HEK293 (cell line): ENCODE data around the gene STK39.

Source experiments
- CTCF ChIA-PET: fragments of 350-600 bp; formaldehyde crosslinking; extraction: SDS; loops from one replicate; lab custom pipeline; 2021; ENCODE audit warnings: antibody characterized with exemption; lab: Yijun Ruan, JAX
- POLR2A ChIA-PET: fragments of 300-600 bp; formaldehyde crosslinking; extraction: SDS; loops from one replicate; lab custom pipeline; 2020; ENCODE audit warnings: antibody characterized with exemption, inconsistent platforms; lab: Yijun Ruan, JAX
- H3K27ac ChIP-seq: fragments of 200-500 bp; sonication (Bioruptor generic); 2 replicates; pipeline ENCODE4 v1.5.1; 2014; ENCODE audit warnings: low read depth, low read length, control low read depth, inconsistent platforms; ENCODE audit errors: extremely low read depth
- H3K36me3 ChIP-seq, 2 experiments: fragments of 200-500 bp in 1 of 2; sonication (Bioruptor generic) in 1 of 2; 1 replicate in 1 of 2; 2 replicates in 1 of 2; pipeline ENCODE4 v1.5.1; 2014 to 2017; ENCODE audit warnings: inconsistent platforms in 2 of 2, low read length in 2 of 2; ENCODE audit not compliant: control insufficient read depth in 2 of 2, insufficient read depth in 1 of 2
- H3K4me1 ChIP-seq: fragments of 200-500 bp; sonication (Bioruptor generic); 2 replicates; pipeline ENCODE4 v1.5.1; 2014; ENCODE audit warnings: mild to moderate bottlenecking, low read length, inconsistent platforms; ENCODE audit not compliant: control insufficient read depth, insufficient read depth
- H3K4me3 ChIP-seq: 2 replicates; pipeline ENCODE4 v1.5.1; 2011; ENCODE audit warnings: low read depth, mild to moderate bottlenecking, control low read depth, low read length, moderate library complexity
- H3K9me3 ChIP-seq: fragments of 200-500 bp; sonication (Bioruptor generic); 2 replicates; pipeline ENCODE4 v1.5.1; 2014; ENCODE audit warnings: low read depth, low read length, inconsistent platforms; ENCODE audit not compliant: control insufficient read depth, insufficient read depth
- FEZF1 ChIP-seq: fragments of 450-650 bp; formaldehyde crosslinking; IDR thresholded peaks from 2 replicates; pipeline ENCODE4 v1.5.1; 2016; ENCODE audit warnings: missing biosample characterization, missing genetic modification characterization
- GLIS1 ChIP-seq: fragments of 450-650 bp; formaldehyde crosslinking; IDR thresholded peaks from 2 replicates; pipeline ENCODE4 v1.5.1; 2016; ENCODE audit warnings: missing biosample characterization, missing genetic modification characterization
- HOXA7 ChIP-seq: sonication (generic); formaldehyde crosslinking; IDR thresholded peaks from 2 replicates; pipeline ENCODE4 v1.8.1; 2022; ENCODE audit warnings: missing genetic modification reagents, borderline replicate concordance
- HOXD13 ChIP-seq: sonication (generic); formaldehyde crosslinking; IDR thresholded peaks from 2 replicates; pipeline ENCODE4 v1.8.0; 2022; ENCODE audit warnings: missing genetic modification reagents, borderline replicate concordance
- KLF16 ChIP-seq: fragments of 450-650 bp; formaldehyde crosslinking; IDR thresholded peaks from 2 replicates; pipeline ENCODE4 v1.5.1; 2017; ENCODE audit warnings: missing biosample characterization, missing genetic modification characterization
- MZF1 ChIP-seq: fragments of 450-650 bp; formaldehyde crosslinking; IDR thresholded peaks from 2 replicates; pipeline ENCODE4 v1.5.1; 2017; ENCODE audit warnings: missing biosample characterization, missing genetic modification characterization, borderline replicate concordance
- SALL2 ChIP-seq: fragments of 450-650 bp; formaldehyde crosslinking; IDR thresholded peaks from 2 replicates; pipeline ENCODE4 v1.5.0; 2017; ENCODE audit warnings: missing biosample characterization, mild to moderate bottlenecking, missing genetic modification characterization, borderline replicate concordance
- YY1 ChIP-seq: fragments of 450-650 bp; formaldehyde crosslinking; IDR thresholded peaks from 2 replicates; pipeline ENCODE4 v1.5.1; 2018; ENCODE audit warnings: missing biosample characterization, missing genetic modification characterization
- ZFP3 ChIP-seq: fragments of 450-650 bp; formaldehyde crosslinking; IDR thresholded peaks from 2 replicates; pipeline ENCODE4 v1.5.1; 2016; ENCODE audit warnings: low read depth, missing biosample characterization, missing genetic modification characterization
- ZNF114 ChIP-seq: fragments of 450-650 bp; formaldehyde crosslinking; IDR thresholded peaks from 2 replicates; pipeline ENCODE4 v1.5.0; 2017; ENCODE audit warnings: missing biosample characterization, missing genetic modification characterization
- ZNF202 ChIP-seq: fragments of 450-650 bp; formaldehyde crosslinking; IDR thresholded peaks from 2 replicates; pipeline ENCODE4 v1.5.1; 2016; ENCODE audit warnings: missing biosample characterization, missing genetic modification characterization, borderline replicate concordance
- ZNF37A ChIP-seq: fragments of 450-650 bp; IDR thresholded peaks from 2 replicates; pipeline ENCODE4 v1.5.1; 2018; ENCODE audit warnings: missing biosample characterization, missing genetic modification characterization
- ZNF426 ChIP-seq: fragments of 450-650 bp; formaldehyde crosslinking; IDR thresholded peaks from 2 replicates; pipeline ENCODE4 v1.5.1; 2017; ENCODE audit warnings: missing biosample characterization, missing genetic modification characterization, mild to moderate bottlenecking, inconsistent platforms, moderate library complexity
- ZNF501 ChIP-seq: fragments of 450-650 bp; formaldehyde crosslinking; IDR thresholded peaks from 2 replicates; pipeline ENCODE4 v1.5.1; 2016; ENCODE audit warnings: missing biosample characterization, missing genetic modification characterization
- ZNF521 ChIP-seq: fragments of 450-650 bp; formaldehyde crosslinking; IDR thresholded peaks from 2 replicates; pipeline ENCODE4 v1.5.1; 2017; ENCODE audit warnings: missing biosample characterization, mild to moderate bottlenecking, missing genetic modification characterization
- ZNF549 ChIP-seq: fragments of 450-650 bp; IDR thresholded peaks from 2 replicates; pipeline ENCODE4 v1.5.1; 2018; ENCODE audit warnings: missing biosample characterization, missing genetic modification characterization, mild to moderate bottlenecking, inconsistent platforms, moderate library complexity
- ZNF555 ChIP-seq: fragments of 450-650 bp; formaldehyde crosslinking; conservative IDR thresholded peaks from 2 replicates; pipeline ENCODE4 v1.5.1; 2017; ENCODE audit warnings: missing biosample characterization, mild to moderate bottlenecking, missing genetic modification characterization, inconsistent platforms
- ZNF76 ChIP-seq: fragments of 450-650 bp; formaldehyde crosslinking; IDR thresholded peaks from 2 replicates; pipeline ENCODE4; 2016; ENCODE audit warnings: low read depth, missing biosample characterization, missing genetic modification characterization, borderline replicate concordance
- ZNF791 ChIP-seq: fragments of 450-650 bp; formaldehyde crosslinking; IDR thresholded peaks from 2 replicates; pipeline ENCODE4 v1.5.1; 2016; ENCODE audit warnings: missing biosample characterization, missing genetic modification characterization
- ZNF792 ChIP-seq: fragments of 450-650 bp; formaldehyde crosslinking; IDR thresholded peaks from 2 replicates; pipeline ENCODE4 v1.5.1; 2016; ENCODE audit warnings: missing biosample characterization, missing genetic modification characterization
- ZNF830 ChIP-seq: fragments of 450-650 bp; IDR thresholded peaks from 2 replicates; pipeline ENCODE4 v1.5.0; 2018; ENCODE audit warnings: missing biosample characterization, missing genetic modification characterization, low read depth, mild to moderate bottlenecking, moderate library complexity
- TF ChIP-seq, protein P1 (sequence below): fragments of 450-650 bp; IDR thresholded peaks from 2 replicates; pipeline ENCODE4 v1.5.1; 2018; ENCODE audit warnings: missing biosample characterization, missing genetic modification characterization
- TF ChIP-seq, protein P2 (sequence below): IDR thresholded peaks from 2 replicates; pipeline ENCODE4 v1.6.1; 2011; ENCODE audit warnings: mild to moderate bottlenecking, low read depth, low read length, borderline replicate concordance
- TF ChIP-seq, protein P3 (sequence below): fragments of 450-650 bp; formaldehyde crosslinking; IDR thresholded peaks from 2 replicates; pipeline ENCODE4 v1.5.1; 2016; ENCODE audit warnings: missing biosample characterization, missing genetic modification characterization
- TF ChIP-seq, protein P4 (sequence below): fragments of 450-650 bp; formaldehyde crosslinking; IDR thresholded peaks from 2 replicates; pipeline ENCODE4 v1.5.1; 2016; ENCODE audit warnings: missing biosample characterization, missing genetic modification characterization

The STK39 gene

DNA sequence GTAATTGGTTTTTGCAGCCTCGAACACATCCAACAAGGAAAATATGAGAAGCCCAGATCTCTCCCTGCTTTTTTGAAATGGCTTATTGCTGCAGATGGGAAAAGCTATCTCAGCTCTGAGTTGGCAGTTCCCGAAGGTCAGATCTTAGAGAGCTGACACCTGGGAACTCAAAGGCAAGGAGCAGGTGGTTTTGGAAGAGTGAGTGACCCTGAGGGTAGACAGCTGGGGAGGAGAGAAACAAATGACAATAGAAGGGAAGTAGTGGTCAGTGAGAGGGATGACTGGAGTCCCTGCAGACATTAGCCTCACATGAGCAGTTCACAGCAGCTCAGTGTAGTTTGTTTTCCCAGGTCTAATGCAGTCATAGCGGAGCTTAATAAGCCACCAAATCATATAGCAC, 317.9 kb downstream of the STK39 start:
- Histone ChIP-seq H3K36me3 (no peaks in the 10 kb centered on the region), H3K4me3 (no peak overlapping the region), H3K27ac (no peak overlapping the region), H3K9me3 (no peaks in the 10 kb centered on the region), H3K4me1 (peaks cover 6% of the 10 kb centered on the region; the same call in 1 of the 2 replicates)
- TF ChIP-seq ZNF426 (tag by site-specific recombination) (no peak), SALL2 (tag by site-specific recombination) (no peak), ZFP3 (tag by site-specific recombination) (no peak), HOXD13 (CRISPR knock-in tag) (no peak), ZNF549 (tag by site-specific recombination) (no peak), ZNF202 (tag by site-specific recombination) (no peak), ZNF830 (tag by site-specific recombination) (no peak), YY1 (no peak), HOXA7 (CRISPR knock-in tag) (no peak), ZNF501 (no peak)
- TF ChIP-seq, protein P1, sequence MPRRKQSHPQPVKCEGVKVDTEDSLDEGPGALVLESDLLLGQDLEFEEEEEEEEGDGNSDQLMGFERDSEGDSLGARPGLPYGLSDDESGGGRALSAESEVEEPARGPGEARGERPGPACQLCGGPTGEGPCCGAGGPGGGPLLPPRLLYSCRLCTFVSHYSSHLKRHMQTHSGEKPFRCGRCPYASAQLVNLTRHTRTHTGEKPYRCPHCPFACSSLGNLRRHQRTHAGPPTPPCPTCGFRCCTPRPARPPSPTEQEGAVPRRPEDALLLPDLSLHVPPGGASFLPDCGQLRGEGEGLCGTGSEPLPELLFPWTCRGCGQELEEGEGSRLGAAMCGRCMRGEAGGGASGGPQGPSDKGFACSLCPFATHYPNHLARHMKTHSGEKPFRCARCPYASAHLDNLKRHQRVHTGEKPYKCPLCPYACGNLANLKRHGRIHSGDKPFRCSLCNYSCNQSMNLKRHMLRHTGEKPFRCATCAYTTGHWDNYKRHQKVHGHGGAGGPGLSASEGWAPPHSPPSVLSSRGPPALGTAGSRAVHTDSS: no peak
- TF ChIP-seq, protein P2, sequence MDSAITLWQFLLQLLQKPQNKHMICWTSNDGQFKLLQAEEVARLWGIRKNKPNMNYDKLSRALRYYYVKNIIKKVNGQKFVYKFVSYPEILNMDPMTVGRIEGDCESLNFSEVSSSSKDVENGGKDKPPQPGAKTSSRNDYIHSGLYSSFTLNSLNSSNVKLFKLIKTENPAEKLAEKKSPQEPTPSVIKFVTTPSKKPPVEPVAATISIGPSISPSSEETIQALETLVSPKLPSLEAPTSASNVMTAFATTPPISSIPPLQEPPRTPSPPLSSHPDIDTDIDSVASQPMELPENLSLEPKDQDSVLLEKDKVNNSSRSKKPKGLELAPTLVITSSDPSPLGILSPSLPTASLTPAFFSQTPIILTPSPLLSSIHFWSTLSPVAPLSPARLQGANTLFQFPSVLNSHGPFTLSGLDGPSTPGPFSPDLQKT: no peak
- TF ChIP-seq, protein P3, sequence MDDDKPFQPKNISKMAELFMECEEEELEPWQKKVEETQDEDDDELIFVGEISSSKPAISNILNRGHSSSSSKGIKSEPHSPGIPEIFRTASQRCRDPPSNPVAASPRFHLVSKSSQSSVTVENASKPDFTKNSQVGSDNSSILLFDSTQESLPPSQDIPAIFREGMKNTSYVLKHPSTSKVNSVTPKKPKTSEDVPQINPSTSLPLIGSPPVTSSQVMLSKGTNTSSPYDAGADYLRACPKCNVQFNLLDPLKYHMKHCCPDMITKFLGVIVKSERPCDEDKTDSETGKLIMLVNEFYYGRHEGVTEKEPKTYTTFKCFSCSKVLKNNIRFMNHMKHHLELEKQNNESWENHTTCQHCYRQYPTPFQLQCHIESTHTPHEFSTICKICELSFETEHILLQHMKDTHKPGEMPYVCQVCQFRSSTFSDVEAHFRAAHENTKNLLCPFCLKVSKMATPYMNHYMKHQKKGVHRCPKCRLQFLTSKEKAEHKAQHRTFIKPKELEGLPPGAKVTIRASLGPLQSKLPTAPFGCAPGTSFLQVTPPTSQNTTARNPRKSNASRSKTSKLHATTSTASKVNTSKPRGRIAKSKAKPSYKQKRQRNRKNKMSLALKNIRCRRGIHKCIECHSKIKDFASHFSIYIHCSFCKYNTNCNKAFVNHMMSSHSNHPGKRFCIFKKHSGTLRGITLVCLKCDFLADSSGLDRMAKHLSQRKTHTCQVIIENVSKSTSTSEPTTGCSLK (tag by site-specific recombination): no peak
- ChIA-PET POLR2A (no interaction called here), CTCF (interaction anchor here (0.6 to 0.7 kb wide), 2 partner anchors 64 to 187 kb away, joined by 3 to 5 read pairs; no protein-coding TSS in a partner anchor)

DNA sequence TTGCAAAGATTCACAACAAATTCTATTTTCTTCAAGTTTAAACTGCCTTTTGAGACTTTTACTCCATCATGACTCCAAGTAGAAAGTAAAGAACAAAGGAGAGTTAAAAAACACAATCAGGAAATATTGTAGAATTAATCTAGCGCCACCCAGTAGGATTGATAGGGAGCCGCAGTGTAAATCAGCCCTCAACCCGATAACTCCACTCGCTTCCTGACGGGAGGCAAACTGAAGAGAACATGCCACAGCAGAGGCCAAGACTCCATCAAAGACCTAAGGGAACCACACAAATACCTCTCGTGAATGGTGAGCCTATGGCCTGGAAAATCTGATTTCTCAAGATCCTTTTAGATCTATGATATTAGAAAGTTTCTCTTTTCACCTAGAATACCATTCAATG, 319.0 kb downstream of the STK39 start:
- ChIA-PET CTCF (no interaction called here), POLR2A (no interaction called here)
- Histone ChIP-seq H3K27ac (no peak overlapping the region), H3K4me3 (no peak overlapping the region)
- TF ChIP-seq ZNF114 (tag by site-specific recombination): no peak
- TF ChIP-seq ZNF555 (tag by site-specific recombination): no peak
- no peak for TF ChIP-seq ZNF37A (tag by site-specific recombination)
- TF ChIP-seq MZF1: no peak
- TF ChIP-seq ZNF791 (tag by site-specific recombination): no peak
- no peak for TF ChIP-seq ZNF521 (tag by site-specific recombination)
- TF ChIP-seq ZNF76 (tag by site-specific recombination): no peak
- TF ChIP-seq GLIS1 (tag by site-specific recombination): no peak
- no peak for TF ChIP-seq ZNF792 (tag by site-specific recombination)
- TF ChIP-seq KLF16 (tag by site-specific recombination): no peak
- TF ChIP-seq, protein P4, sequence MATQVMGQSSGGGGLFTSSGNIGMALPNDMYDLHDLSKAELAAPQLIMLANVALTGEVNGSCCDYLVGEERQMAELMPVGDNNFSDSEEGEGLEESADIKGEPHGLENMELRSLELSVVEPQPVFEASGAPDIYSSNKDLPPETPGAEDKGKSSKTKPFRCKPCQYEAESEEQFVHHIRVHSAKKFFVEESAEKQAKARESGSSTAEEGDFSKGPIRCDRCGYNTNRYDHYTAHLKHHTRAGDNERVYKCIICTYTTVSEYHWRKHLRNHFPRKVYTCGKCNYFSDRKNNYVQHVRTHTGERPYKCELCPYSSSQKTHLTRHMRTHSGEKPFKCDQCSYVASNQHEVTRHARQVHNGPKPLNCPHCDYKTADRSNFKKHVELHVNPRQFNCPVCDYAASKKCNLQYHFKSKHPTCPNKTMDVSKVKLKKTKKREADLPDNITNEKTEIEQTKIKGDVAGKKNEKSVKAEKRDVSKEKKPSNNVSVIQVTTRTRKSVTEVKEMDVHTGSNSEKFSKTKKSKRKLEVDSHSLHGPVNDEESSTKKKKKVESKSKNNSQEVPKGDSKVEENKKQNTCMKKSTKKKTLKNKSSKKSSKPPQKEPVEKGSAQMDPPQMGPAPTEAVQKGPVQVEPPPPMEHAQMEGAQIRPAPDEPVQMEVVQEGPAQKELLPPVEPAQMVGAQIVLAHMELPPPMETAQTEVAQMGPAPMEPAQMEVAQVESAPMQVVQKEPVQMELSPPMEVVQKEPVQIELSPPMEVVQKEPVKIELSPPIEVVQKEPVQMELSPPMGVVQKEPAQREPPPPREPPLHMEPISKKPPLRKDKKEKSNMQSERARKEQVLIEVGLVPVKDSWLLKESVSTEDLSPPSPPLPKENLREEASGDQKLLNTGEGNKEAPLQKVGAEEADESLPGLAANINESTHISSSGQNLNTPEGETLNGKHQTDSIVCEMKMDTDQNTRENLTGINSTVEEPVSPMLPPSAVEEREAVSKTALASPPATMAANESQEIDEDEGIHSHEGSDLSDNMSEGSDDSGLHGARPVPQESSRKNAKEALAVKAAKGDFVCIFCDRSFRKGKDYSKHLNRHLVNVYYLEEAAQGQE (tag by site-specific recombination): no peak
- TF ChIP-seq FEZF1 (tag by site-specific recombination): no peak
- TF ChIP-seq, all 188 proteins: peak for 0
- peaks cover 6% of the 10 kb centered on the region; the same call in 1 of the 2 replicates for H3K4me1 ChIP-seq
- H3K36me3 ChIP-seq: no peaks in the 10 kb centered on the region
- H3K9me3 ChIP-seq: no peaks in the 10 kb centered on the region
